HG03342 (cell line): Measurements from ENCODE around the gene TRABD2A.

Experiments used
- ATAC-seq: cut with Tn5 transposase; IDR thresholded peaks from one replicate; pipeline ENCODE4 v1.9.1; 2021; ENCODE audit warnings: mild to moderate bottlenecking, moderate library complexity; ENCODE audit not compliant: unreplicated experiment

Gene TRABD2A

DNA sequence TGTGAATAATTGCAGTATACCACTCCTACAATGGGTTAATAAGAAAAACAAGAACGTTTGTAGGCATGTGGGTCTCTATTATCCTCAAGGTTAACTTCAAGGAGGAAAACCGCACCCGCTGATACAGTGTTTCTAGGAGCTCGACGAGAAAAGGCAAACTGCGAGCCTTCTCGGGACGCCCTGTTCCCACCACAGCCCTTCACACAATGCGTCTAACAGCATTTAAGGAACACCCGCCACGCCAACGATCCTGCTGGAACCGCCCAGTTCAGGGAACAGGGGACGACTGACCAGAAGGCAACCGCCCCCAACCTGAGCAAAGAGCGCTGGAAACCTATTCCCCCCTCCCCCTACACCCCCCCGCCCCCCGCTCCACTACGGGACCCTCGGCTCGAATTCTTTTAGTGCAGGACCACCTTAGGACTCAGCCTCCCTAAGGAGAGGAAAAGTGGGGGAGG lies 23.9 kb upstream of the TRABD2A start:
- no peak for ATAC-seq

DNA sequence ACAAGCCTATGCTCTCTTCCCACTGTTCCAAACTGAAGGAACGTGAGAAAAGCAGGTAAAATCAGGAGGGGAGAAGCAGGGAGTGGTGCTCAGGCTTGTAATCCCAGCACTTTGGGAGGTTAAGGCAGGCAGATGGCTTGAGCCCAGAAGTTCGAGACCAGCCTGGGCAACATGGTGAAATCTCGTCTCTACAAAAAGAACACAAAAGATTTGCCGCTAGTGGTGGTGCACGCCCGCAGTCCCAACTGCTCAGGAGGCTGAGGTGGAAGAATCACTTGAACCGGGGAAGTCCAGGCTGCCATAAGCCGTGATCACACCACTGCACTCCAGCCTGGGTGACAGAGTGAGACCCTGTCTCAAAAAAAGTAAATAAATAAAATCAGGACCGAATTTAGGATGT lies 23.3 kb upstream of the TRABD2A start:
- no peak for ATAC-seq

DNA sequence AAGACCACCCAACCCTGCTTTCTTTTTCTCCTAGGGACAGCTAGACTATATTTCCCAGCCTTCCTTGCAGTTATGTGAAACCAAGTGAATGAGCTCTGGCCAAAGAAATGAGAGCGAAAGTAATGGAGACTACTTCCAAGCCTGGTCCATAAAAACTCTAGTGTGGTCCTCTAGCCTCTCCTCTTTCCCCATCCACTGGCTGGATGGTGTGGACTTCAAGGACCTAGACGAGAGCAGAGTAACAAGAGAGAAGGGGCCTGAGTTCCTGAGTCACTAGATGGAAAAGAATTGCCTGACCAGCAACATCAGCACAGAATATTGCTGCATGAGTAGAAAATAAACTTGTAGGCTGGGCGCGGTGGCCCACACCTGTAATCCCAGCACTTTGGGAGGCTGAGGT lies 21.6 kb upstream of the TRABD2A start:
- no peak for ATAC-seq

DNA sequence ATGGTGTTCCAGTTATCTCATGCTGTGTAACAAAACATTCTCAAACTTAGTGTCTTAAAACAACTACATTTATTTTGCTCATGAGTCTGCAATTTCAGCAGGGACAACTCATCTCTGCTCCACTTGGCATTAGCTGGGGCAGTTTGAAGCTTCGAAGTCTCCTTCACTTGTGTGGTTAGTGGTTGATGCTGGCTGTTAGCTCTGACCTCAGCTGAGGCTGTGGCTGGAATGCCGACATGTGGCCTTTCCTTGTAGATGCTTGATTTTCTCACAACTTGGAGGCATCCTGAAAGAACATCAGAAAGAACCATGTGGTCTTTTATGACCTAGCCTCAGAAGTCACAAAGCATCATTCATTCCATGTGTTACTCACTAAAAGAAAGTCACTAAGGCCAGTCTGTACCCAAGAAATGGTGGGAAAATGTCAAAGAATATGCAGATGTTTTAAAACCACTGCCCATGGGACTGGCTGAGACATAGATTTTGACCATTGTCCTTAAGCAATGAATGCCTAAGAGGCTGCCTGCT lies 20.8 kb upstream of the TRABD2A start:
- ATAC-seq, result no peak

DNA sequence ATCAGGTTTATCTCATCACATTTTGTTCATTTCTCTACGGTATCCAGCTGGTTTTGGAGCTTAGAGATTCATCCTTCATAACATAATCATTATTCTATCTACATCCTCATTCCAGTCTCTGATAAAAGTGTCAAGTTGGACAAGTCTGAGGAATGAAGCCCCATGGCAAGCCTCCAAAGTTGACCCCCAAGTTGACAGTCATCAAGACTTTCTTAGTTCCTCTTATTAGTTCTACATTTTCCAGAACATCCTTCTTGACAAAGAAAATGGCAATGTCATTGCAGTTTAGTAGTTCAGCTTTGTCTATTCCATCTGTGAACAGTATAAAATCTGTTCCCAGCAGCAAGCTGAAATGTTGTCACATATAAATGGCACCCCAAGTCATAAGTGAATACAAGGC lies 20.1 kb upstream of the TRABD2A start:
- ATAC-seq, result no peak

DNA sequence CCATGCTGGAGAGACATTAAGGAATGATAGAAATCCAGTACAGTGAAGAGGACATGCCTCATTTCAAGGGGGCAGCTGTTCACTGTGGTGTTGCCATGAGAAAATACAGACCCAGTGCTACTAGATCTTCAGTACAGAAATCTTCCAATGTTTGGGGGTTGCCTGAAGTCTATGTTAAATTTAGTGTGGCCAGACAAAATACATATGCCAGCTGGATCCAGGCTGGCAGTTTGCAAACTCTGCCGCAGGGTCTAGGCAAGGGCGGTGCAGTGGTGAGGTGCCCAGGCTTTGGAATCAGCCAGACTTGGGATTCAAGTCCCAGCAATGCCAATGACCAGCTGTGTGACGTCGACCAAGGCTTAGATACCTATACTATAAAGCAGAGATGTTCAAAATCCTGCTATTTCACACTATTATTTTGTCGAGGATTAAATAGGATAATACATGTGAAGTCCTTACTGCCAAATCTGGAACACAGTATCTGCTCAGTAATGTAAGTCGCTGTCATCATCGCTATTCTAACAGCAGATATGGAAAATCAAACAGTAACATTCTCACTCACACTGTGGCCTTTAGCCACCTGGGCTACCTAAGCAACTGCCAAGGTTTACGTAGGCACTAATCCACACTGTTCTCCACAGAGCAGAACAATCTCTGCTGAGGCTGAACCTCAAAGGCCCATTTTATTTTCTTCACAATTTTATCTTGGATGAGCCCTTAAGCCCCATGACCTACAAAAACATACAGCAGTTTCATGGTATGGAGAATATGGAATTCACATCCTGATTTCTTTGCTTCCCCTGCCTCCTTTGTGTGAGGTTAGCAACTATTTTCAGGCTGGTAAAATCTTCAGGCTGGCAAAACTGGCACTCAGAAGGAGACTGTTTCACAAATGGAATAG lies 18.7 kb upstream of the TRABD2A start:
- no peak for ATAC-seq

DNA sequence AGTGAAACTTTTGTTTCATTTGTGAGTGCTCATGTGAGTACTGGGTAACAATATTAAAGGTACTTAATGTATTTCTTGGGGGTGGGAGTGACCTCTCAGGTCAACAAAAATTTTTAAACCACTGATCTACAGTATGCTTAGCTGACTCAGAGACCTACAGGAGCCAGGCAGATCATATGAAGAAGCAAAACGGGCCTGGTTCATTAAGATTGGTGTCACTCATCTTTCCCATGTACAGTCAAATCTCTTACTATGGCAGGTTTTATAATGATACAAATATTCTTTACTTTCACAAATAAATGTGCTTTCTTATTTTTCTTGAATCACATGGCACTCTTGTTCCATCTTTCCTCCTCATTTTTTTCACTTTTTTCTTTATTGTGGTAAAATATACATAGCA lies 16.9 kb upstream of the TRABD2A start:
- no peak for ATAC-seq

DNA sequence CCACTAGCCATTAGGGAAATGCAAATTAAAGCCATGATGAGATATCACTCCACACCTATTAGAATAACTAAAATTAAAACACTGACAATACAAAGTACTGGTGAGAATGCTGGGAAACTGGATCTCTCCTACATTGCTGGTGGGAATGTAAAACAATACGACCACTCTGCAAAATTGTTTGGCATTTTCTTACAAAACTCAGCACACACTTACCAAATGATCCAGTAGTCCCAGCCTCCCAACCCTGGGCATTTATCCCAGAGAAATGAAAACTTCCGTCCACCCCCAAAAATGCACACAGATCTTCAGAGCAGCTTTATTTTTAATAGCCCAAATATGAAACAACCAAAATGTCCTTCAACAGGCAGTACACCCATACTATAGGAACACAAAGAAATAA lies 15.7 kb upstream of the TRABD2A start:
- no peak for ATAC-seq

DNA sequence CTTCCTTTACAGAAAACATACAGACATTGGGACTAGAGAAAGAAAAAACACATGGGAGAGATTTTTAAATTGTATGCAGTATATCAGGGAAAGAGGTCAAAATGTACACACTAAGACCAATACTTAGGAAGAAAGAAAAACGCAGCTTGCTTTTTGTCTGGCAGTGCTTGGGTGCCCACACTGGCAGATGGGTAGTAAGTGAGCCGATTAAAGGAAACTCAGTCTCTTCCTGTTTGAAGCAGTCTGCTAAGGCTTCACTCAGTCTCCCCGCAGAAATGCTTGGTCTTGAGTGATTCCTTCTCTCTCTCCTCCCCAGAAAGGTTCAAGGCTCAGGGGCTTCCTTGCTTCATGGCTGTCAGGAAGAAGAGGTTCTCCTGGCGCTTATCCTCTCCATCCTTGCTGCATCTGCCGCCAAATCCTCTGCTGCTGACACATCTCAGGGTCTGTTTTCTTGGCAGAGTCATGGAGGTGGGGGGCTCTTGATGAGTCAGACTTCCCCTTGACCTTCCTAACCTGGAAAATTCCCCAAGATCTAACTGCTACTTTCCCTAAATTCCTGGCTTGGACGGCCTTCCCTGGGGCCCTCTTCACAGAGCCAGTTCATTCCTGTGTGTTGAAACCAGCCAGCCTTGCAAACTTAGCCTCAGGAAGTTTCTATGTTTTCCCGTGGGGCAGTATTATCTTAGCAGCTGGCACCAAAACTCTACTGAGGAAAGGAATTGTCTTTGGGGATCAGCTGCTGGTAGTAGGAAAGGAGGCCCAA lies 14.1 kb upstream of the TRABD2A start:
- ATAC-seq, result no peak

DNA sequence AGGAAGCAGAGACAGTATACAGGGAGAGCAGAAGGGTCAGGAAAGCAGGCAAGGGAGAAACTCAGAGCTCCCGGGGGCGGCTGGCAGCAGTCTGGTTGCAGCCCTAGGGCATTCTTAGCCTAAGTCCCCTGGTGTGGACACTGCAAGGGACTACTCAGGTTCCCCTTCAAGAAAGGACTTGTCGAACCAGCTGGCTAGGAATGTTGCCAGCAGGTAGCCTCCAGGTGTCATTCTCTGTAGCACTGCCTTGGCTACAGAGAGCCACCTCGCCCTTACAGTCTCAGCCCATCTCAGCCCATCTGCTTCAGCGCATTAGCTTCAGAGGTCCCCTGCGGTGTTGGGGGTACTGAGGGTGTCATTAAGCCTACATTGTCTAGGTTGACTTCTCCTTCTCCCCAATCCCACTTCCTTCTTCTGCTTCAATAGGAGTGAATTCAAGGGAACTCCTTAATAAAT lies 13.3 kb upstream of the TRABD2A start:
- no peak for ATAC-seq

DNA sequence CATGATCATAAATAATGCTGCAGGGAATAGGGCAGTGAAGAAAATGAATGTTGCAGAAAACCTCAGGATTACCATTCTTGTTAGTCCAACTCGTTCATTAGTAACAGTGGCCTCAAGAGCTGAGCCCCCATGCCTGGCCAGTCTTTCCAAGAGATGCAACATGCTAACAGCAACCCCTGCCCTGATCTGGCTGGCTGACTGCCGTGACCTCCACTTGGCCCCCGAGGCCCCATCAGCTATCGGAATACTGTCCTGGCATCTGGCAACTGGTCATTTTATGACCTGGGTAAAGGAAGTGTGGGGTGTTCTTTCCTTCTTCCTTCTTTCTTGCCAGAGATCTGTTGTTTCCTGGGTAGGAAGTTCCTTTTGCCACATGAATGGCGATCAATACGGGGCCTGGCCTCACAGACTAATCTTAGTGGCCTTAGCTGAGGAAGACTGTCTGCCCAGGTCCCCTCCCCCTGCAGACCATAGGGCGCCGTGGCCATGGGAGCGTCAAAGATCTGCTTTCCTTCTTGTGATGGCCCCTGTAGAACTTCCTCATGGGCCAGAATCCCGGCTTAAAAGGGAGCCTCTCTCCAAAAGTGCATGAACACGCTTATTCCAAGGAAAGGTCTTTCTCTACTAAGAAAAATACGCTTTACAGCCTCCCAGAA lies 10.6 kb upstream of the TRABD2A start:
- no peak for ATAC-seq

DNA sequence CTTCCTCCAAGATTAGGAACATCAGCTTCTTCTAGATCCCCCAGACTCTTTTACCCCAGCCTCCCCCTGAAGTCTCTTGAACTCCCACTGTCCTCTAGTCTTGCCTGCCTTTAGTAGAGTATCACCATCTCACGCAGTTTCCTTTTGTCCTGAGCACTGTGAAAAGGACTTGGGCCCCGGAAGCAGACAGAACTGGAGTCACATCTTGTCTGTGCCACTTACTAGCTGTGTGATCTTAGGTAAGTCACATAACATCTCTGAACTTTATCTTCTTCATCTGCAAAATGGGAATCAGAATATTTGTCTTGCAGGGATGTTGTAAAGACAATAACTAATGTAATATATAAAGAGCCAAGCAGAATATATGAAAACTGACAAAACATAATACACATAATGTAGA lies 8.4 kb upstream of the TRABD2A start:
- peak; percentile 3 for ATAC-seq

DNA sequence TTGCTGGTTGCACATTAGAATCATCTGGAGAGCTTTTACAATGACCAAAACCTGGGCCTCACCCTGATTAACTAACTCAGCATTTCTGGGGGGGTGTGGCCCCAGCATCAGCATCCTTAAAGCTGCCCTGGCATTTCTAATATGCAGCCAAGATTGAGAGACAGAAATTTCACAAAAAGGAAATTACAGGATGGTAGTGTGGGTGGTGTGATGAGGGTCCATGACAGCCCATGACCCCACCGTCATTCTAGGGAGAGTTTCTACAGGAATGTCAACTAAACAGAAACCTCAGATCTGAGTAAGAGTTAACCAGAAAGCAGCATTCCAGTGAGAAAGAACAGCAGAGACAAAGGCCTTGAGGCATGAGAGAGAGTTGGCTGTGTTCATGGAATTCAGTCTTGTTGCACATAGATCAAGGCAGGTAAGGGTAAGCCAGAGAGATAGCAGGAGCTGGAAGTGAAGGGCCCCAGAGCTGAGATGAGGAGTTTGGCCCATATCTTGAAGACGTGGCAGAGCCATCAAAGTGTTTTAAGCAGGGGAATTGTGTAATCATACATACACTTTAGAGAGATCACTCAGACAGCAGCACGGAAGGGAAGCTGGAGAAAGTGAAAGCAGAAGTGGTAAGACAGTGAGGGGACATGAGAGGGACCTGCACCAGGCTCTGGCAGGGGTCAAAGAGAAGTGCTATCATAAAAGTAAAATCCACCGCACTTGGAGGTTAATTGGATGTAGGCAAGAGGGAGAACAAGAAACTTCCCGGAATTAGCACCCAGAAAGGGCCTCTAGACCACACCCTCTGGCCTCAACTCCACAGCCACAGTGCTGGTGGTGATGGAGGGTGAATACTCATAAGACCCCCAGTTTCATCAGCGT lies 7.8 kb upstream of the TRABD2A start:
- peak; percentile 96 for ATAC-seq

DNA sequence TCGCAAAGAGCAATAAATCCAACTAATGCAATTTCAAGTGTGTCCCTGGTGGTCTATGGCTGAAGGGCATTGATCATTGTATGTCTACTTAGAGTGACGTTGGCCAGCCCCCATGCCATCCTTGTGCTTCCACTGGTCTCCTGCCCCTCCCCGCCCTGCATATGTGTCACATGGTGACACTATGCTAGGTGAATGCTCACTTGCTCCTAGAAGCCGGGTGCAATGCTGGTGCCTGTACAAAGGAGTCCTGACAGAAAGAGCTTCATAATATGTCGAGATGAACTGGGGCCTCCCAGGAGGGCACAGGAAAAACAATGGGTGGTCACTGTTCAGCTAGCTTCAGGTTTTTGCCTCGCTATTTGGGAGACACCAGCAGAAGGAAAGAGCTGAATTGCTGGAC lies 5.9 kb upstream of the TRABD2A start:
- ATAC-seq, result no peak

DNA sequence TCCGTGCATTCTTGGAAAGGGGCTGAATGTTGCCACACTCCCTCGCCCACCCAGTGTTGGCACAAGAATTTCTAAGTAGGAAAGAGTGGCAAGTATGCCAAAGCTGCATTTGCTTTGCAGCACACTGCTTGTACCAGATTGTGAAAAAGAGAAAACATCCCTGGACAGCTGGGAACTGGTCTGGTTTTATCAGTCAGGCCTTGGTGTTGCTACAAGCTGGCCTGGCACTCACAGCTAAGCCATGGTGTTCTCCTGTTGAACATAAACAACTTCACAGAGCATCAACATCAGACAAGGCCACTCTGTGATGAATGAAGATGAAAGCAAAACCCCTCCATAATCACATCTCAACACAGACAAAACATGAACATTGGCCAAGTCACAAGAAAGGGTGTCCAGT lies 4.2 kb upstream of the TRABD2A start:
- no peak for ATAC-seq

DNA sequence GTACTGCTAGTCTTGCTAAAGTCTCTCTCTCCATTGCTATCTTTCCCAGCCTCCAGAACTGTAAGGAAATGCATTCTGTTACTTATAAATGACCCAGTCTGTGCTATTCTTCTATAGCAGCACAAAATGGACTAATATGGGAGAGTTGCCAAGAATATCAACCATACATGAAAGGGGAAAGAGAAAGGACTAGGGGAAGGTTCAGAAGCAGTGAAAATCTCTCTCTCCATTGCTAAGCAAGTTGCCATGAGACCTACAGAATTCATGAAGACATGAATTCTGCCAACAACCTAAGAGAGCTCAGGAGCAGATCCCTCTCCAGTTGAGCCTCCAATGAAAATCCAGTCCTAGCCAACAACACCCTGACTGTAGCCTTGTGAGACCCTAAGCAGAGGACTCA lies 3.6 kb upstream of the TRABD2A start:
- no peak for ATAC-seq

DNA sequence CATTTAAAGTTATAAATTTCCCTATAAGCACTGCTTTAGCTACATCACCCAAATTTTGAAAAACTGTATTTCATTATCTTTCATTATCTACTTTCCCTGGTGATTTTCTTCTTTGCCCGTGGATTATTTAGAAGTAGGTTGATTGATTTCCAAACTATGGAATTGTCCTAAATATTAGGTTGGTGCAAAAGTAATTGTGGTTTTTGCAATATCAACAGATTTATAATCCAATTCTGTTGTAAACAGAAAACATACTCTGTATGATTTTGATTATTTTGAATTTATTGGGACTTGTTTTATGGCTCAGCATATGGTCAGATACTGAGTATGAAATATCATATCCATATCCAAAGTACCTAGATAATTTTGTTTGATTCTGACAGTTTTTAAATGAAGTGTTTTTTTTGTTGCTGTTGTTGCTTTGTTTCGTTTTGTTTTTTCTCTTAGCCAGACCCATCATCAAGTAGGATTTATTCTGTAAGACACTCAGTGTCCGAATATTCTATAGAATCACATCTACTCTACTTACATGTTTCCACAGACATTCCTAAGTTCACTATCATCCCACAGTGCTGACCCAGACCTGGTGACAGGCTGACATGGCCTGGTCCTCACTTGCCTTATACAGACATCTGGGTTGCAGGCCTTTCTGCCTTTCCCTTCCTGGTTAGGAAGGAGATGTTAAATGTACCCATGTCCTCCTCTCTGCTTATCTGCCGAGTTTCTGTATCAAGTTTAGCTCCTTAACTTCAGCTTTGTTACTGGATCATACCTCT lies 2.1 kb upstream of the TRABD2A start:
- no peak for ATAC-seq

DNA sequence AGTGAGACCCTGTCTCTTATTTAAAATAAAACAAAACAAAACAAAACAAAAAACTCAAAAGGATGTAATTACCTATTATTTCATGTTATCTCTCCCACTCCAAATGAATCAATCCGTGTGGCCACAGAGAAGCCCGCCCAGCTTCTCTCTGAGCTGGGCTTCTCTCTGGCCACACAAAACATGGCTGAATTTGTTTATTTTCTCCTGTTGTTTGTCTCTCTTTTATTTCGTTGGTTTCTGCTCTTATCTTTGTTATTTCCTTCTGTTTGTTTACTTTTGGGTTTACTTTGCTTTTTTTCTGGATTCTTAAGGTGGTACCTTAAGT lies 1.5 kb upstream of the TRABD2A start:
- ATAC-seq, result no peak

DNA sequence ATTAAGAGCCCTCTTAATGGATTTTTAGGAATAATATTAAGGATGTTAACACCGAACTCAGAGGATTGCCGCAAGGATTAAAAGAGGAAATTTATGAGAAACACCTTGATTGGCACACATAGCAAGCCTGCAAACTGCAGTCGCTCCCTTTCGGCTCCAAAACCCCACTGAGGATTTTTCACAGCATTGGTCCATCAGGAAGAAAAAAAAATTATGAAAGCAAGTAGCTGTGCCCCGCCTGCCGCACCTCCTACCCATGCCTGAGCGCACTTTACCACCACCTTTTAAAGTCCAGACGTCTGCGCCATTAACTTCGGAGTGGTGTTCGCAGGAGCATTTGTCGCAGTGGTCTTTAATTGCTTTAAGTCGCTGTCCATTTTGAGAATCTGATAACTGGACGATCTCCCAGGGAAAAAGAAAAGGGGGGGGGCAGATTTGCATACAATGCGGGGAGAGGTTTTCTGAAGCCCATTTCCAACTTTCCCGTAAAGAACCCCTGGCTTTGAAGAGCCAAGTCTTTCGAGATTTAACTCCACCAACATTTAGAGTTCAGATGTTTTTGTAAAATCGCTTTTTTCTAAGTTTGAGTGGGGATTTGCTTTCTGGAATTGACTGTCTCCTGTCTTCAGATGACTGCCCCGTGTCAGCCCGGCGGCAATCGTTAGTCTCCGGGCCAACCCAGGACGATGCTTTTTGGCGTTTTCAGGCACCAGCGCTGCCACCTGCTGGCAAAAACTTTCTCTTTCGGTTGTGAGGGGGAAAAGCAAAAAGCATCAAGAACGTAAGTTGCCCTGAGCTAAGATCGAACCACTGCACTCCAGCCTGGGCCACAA lies 913 bp upstream of the TRABD2A start:
- ATAC-seq, result peak; percentile 55
